ENCODE measurements around the gene TMEM135.

- TF ChIP-seq POLR2A (IDR thresholded peaks at IDR 0.05), result no peak
- TF ChIP-seq, protein P1, sequence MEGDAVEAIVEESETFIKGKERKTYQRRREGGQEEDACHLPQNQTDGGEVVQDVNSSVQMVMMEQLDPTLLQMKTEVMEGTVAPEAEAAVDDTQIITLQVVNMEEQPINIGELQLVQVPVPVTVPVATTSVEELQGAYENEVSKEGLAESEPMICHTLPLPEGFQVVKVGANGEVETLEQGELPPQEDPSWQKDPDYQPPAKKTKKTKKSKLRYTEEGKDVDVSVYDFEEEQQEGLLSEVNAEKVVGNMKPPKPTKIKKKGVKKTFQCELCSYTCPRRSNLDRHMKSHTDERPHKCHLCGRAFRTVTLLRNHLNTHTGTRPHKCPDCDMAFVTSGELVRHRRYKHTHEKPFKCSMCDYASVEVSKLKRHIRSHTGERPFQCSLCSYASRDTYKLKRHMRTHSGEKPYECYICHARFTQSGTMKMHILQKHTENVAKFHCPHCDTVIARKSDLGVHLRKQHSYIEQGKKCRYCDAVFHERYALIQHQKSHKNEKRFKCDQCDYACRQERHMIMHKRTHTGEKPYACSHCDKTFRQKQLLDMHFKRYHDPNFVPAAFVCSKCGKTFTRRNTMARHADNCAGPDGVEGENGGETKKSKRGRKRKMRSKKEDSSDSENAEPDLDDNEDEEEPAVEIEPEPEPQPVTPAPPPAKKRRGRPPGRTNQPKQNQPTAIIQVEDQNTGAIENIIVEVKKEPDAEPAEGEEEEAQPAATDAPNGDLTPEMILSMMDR (IDR thresholded peaks at IDR 0.05), result no peak
Observed at GRCh38 chr11:87254562-87254961, 216.8 kb downstream of the TMEM135 start.

Data from right lobe of liver (tissue), 4 donors.